NB4 (cell line): ENCODE data around the gene SELP.

Experiments used
- MAX ChIP-seq: IDR thresholded peaks from 2 replicates; pipeline ENCODE4 v1.6.1; 2011; ENCODE audit warnings: low read depth, low read length
- TF ChIP-seq, protein P1 (sequence below): IDR thresholded peaks from one replicate; pipeline ENCODE4 v1.5.1; 2012; ENCODE audit warnings: low read depth, low read length

GRCh38 chr1:169576935-169577331 is 53.0 kb downstream of the SELP start:
- TF ChIP-seq, protein P1, sequence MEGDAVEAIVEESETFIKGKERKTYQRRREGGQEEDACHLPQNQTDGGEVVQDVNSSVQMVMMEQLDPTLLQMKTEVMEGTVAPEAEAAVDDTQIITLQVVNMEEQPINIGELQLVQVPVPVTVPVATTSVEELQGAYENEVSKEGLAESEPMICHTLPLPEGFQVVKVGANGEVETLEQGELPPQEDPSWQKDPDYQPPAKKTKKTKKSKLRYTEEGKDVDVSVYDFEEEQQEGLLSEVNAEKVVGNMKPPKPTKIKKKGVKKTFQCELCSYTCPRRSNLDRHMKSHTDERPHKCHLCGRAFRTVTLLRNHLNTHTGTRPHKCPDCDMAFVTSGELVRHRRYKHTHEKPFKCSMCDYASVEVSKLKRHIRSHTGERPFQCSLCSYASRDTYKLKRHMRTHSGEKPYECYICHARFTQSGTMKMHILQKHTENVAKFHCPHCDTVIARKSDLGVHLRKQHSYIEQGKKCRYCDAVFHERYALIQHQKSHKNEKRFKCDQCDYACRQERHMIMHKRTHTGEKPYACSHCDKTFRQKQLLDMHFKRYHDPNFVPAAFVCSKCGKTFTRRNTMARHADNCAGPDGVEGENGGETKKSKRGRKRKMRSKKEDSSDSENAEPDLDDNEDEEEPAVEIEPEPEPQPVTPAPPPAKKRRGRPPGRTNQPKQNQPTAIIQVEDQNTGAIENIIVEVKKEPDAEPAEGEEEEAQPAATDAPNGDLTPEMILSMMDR, result no peak
- TF ChIP-seq MAX, result no peak
